Tibial nerve (tissue), 4 donors: ENCODE results near the gene PLEK. TPM values are rescaled to one million over a fixed set of nuclear protein-coding genes. Genes with fewer than 3 reads are reported as not detected.

ENCODE experiments used
- DNase-seq, 2 donors: peaks; one replicate each; pipeline ENCODE4 v3.0.0-alpha.2; 2019; ENCODE audit warnings: low spot score in 2 of 2
- H3K27ac ChIP-seq, 4 donors: fragments of 200-600 bp; sonication (generic) in 3 of 4; one replicate each; pipeline ENCODE4 v1.5.1; 2017 to 2019; ENCODE audit warnings: mild to moderate bottlenecking in 1 of 4
- H3K27me3 ChIP-seq, 2 donors: fragments of 200-600 bp; sonication (generic) in 1 of 2; one replicate each; pipeline versions ENCODE4 v1.5.1 to v1.6.0; 2017 to 2019
- H3K36me3 ChIP-seq, 3 donors: fragments of 200-600 bp; sonication (generic); one replicate each; pipeline ENCODE4 v1.5.1; 2018 to 2019
- H3K4me1 ChIP-seq, 4 donors: fragments of 200-600 bp; sonication (generic) in 3 of 4; one replicate each; pipeline ENCODE4 v1.5.1; 2017 to 2019
- H3K4me3 ChIP-seq, 4 donors: fragments of 200-600 bp; sonication (generic) in 3 of 4; one replicate each; pipeline ENCODE4 v1.5.1; 2017 to 2019; ENCODE audit warnings: mild to moderate bottlenecking in 1 of 4, moderate library complexity in 1 of 4
- H3K9me3 ChIP-seq, 4 donors: fragments of 200-600 bp; sonication (generic) in 3 of 4; one replicate each; pipeline ENCODE4 v1.5.1; 2017 to 2019
- CTCF ChIP-seq, 5 experiments: fragments of 200-600 bp in 3 of 5; fragments of 450-650 bp in 2 of 5; sonication (generic) in 3 of 5; IDR thresholded peaks; one replicate each; pipeline ENCODE4 v1.5.1; 2016 to 2019; ENCODE audit warnings: antibody characterized with exemption in 5 of 5, mild to moderate bottlenecking in 3 of 5, moderate library complexity in 2 of 5
- EP300 ChIP-seq, 2 donors: sonication (generic); formaldehyde crosslinking; IDR thresholded peaks; one replicate each; pipeline ENCODE4 v1.6.1; 2017; ENCODE audit warnings: antibody characterized with exemption in 2 of 2, mild to moderate bottlenecking in 1 of 2
- POLR2A ChIP-seq, 2 donors: fragments of 450-650 bp; IDR thresholded peaks; one replicate each; pipeline ENCODE4 v1.6.1; 2017; ENCODE audit warnings: antibody characterized with exemption in 2 of 2, mild to moderate bottlenecking in 2 of 2, moderate library complexity in 2 of 2
- WGBS, 2 donors: methylation state at CpG; one replicate each; pipeline ENCODE4 v1.1.5; 2018; 5-methylcytosine and 5-hydroxymethylcytosine counted together
- total RNA-seq, 4 donors: library from RNA; depleted of rRNA; stranded (reverse); fragments of >200 nt; gene quantifications; one replicate each; pipeline ENCODE4 v1.1.0, GENCODE V29; 2016

PLEK gene
- total RNA-seq, 4 donors from 2014 or later = 7.8 to 9.8 (median 9.1) TPM

DNA sequence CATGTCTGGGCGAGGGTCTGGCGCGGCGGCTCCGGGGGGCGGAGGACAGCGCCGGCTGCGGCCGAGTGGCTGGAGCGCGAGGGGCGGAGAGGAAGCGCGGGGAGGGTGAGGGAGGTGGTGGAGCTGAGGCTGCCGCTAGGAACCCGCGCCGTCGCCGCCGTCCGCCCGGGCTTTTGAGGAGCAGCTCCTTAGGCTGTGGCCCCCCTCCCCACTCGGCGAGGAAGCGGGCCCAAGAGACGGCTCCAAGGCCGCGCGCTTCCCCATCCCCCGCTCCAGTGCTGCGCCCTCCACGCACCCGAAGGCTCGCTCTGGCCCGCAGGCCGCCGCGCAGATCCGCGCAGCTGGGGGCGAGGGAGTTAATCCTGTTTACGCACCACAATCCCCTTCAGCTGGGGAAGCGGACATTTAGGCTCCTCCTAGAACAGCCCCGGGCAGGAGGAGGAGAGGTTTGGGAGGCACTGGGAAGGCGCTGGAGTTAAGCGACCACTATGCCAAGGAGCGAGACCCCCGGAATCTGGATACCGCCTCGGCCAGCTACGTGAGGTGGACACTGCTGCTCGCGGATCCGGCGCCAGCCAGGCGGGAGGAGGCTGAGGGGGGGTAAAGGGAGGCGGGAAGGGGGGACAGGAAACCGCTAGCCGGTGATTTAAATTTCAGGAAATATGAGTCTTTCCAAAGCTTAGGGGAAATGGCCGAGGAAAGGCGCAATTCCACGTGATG lies 45.5 kb upstream of the PLEK start, which contains the start of gene CNRIP1:
Gene CNRIP1, minus strand, starts transcription at position 552 of the 720 bp plus-strand sequence. Its CDS starts 549 bp downstream, at position 3.
- TF ChIP-seq EP300 (IDR thresholded peaks at IDR 0.05) (peak in 1 of 2 donors; percentile 85), CTCF (IDR thresholded peaks at IDR 0.05) (no peak), POLR2A (IDR thresholded peaks at IDR 0.05) (peak in 1 of 2 donors; percentile 59)

DNA sequence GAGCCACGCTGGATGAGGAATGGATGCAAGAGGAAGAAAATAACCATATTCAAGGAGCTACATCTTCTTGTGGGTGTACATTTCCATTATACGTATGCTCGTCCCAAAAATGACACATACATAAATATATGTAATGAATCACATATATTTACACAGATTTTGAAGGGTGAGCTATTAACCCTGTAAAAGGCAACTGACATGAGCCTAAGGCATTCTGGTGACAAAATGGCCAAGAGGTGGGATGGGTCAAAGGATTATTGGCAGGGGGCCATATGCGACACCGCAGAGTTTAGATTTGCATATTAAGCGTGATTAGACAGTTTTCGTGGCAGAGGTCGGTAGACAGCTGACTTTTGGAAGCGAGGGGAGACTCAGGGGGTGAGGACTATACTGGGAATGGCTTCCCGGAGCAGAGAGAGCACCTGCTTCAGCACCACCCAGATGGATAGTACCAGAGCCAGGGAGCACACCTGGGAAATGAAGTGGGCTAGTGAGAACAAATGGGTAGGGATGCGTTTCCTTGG lies 44.9 kb upstream of the PLEK start:
- TF ChIP-seq EP300 (IDR thresholded peaks at IDR 0.05) (no peak), POLR2A (IDR thresholded peaks at IDR 0.05) (no peak), CTCF (IDR thresholded peaks at IDR 0.05) (no peak)
- no peaks in the 10 kb centered on the region for H3K27me3 ChIP-seq
- peaks cover 0 to 25% (median 8%) of the 10 kb centered on the region in 4 donors for H3K4me1 ChIP-seq
- DNase-seq = peak in 1 of 2 donors; percentile 18
- peak overlapping the region; percentile 79 to 95 (median 90) for H3K27ac ChIP-seq
- WGBS, 2 donors = 2 to 5% methylated on average over 11 of the region's 11 CpGs
- peaks cover 0 to 11% (median 0%) of the 10 kb centered on the region in 3 donors for H3K36me3 ChIP-seq
- H3K9me3 ChIP-seq = no peaks in the 10 kb centered on the region
- peak overlapping the region; percentile 65 to 95 (median 82) for H3K4me3 ChIP-seq

More for the DNA sequence above, 45.5 kb upstream of the PLEK start, which contains the start of gene CNRIP1:
- H3K36me3 ChIP-seq = peaks cover 0 to 17% (median 0%) of the 10 kb centered on the region in 3 donors
- peak within 1 kb of the TSS; percentile 79 to 95 (median 90) for H3K27ac ChIP-seq
- peak; percentile 54 to 71 for DNase-seq
- peaks cover 0 to 25% (median 8%) of the 10 kb centered on the region in 4 donors for H3K4me1 ChIP-seq
- 1% methylated on average over 43 to 46 of the region's 64 CpGs for WGBS, 2 donors
- peak within 1 kb of the TSS; percentile 65 to 95 (median 82) for H3K4me3 ChIP-seq
- H3K9me3 ChIP-seq = no peaks in the 10 kb centered on the region
- H3K27me3 ChIP-seq = no peaks in the 10 kb centered on the region

GRCh38 chr2:68325056-68325455 lies 40.0 kb upstream of the PLEK start:
- Histone ChIP-seq H3K4me1 (peaks cover 0 to 7% (median 3%) of the 10 kb centered on the region in 4 donors), H3K9me3 (no peaks in the 10 kb centered on the region), H3K36me3 (no peaks in the 10 kb centered on the region), H3K4me3 (no peak overlapping the region), H3K27me3 (peaks cover 0 to 13% of the 10 kb centered on the region in 2 donors), H3K27ac (no peak overlapping the region)
- TF ChIP-seq EP300 (IDR thresholded peaks at IDR 0.05) (no peak), CTCF (IDR thresholded peaks at IDR 0.05) (no peak), POLR2A (IDR thresholded peaks at IDR 0.05) (no peak)
- WGBS, 2 donors = 83 to 85% methylated on average over 3 of the region's 3 CpGs
- DNase-seq = no peak

GRCh38 chr2:68328901-68329300 lies 36.2 kb upstream of the PLEK start:
- 62 to 63% methylated on average over 5 of the region's 5 CpGs for WGBS, 2 donors
- peaks cover 0 to 13% of the 10 kb centered on the region in 2 donors for H3K27me3 ChIP-seq
- H3K36me3 ChIP-seq = no peaks in the 10 kb centered on the region
- TF ChIP-seq EP300 (IDR thresholded peaks at IDR 0.05) (no peak), POLR2A (IDR thresholded peaks at IDR 0.05) (no peak), CTCF (IDR thresholded peaks at IDR 0.05) (no peak)
- no peaks in the 10 kb centered on the region for H3K9me3 ChIP-seq
- no peaks in the 10 kb centered on the region for H3K4me1 ChIP-seq
- H3K4me3 ChIP-seq = no peak overlapping the region
- H3K27ac ChIP-seq = no peak overlapping the region
- DNase-seq = no peak

DNA sequence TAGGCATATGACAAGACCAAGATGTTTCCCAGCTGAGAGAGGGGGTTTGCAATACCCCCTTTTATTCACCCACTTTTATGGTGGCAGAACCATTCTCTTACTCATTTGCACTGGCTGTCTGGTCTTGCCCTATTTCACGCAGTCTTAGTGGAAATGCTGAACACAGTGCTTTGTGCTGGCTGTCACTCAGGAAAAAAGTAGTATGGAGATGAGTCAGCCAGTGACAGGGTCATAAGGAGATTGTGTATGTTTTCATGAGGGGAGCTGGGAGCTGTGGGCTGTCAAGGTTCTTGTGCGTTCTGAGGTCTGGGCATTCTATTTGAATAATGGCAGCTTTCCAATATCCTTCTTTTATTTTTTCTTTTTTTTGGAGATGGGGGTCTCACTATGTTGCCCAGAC lies 34.4 kb upstream of the PLEK start:
- H3K9me3 ChIP-seq = no peaks in the 10 kb centered on the region
- H3K27me3 ChIP-seq = peaks cover 0 to 13% of the 10 kb centered on the region in 2 donors
- H3K4me3 ChIP-seq = no peak overlapping the region
- DNase-seq = no peak
- no peak overlapping the region for H3K27ac ChIP-seq
- H3K36me3 ChIP-seq = no peaks in the 10 kb centered on the region
- WGBS, 2 donors = 48 to 69% methylated on average over 2 of the region's 2 CpGs
- TF ChIP-seq CTCF (IDR thresholded peaks at IDR 0.05) = no peak
- no peak for TF ChIP-seq POLR2A (IDR thresholded peaks at IDR 0.05)
- TF ChIP-seq EP300 (IDR thresholded peaks at IDR 0.05) = no peak
- no peaks in the 10 kb centered on the region for H3K4me1 ChIP-seq
